AG04449 (cell line): ENCODE measurements around the gene IKZF3.

ENCODE experiments used
- CTCF ChIA-PET: fragments of 350-600 bp; formaldehyde crosslinking; extraction: SDS; loops from one replicate; lab custom pipeline; 2021; ENCODE audit warnings: antibody characterized with exemption; lab: Yijun Ruan, JAX
- POLR2A ChIA-PET: fragments of 400-600, 350-600 bp; formaldehyde crosslinking; extraction: SDS; loops from one replicate; lab custom pipeline; 2020; ENCODE audit warnings: antibody characterized with exemption, inconsistent platforms; lab: Yijun Ruan, JAX
- DNase-seq: peaks from one replicate; pipeline ENCODE4 v3.0.0-alpha.2; 2010; ENCODE audit warnings: low read depth, low spot score
- H3K4me3 ChIP-seq: 2 replicates; pipeline ENCODE4 v1.5.1; 2011; ENCODE audit warnings: low read depth, mild to moderate bottlenecking, control low read depth, low read length
- TF ChIP-seq, protein P1 (sequence below): IDR thresholded peaks from one replicate; pipeline ENCODE4 v1.5.1; 2011; ENCODE audit warnings: mild to moderate bottlenecking, moderate library complexity, low read length, control low read depth, inconsistent platforms; ENCODE audit not compliant: insufficient read depth; ENCODE audit errors: missing control alignments

Gene IKZF3

DNA sequence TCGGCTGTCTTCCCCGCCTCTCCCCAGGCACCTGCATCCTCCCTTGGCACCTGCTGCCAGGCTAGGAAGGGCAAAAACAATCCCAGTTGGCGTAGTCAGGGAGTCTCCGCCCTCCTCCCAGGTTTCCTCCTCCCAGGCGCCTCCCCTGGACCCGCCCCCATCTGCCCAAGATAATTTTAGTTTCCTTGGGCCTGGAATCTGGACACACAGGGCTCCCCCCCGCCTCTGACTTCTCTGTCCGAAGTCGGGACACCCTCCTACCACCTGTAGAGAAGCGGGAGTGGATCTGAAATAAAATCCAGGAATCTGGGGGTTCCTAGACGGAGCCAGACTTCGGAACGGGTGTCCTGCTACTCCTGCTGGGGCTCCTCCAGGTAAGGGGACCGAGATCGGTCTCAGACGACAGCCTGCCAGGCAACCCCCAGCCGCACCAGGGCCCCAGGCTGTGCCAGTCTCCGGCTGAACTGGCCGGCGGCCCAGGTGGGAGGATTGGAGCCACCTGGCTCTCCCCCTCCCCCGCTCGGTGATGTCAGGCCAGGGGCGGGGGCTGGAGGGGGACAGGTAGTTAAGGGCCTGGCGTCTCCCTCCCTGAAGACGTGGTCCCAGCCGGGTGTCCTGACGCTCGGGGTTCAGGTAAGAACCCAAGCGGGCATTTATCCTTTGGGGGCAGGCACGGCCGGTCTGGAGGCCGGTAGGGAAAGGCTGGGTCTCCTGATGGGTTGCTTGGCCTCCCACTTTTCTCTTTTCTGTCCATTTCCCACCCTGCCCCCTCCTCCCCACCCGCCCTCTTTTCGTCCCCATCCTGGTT, 126.1 kb downstream of the IKZF3 start, which contains the start of gene GRB7:
Gene GRB7 (plus strand): TSS at position 179 of the 808 bp plus-strand sequence. CDS start 4,364 bp downstream, outside the sequence.
- POLR2A ChIA-PET, result interaction anchor here (0.7 kb wide), 1 partner anchor 10 kb away, joined by 3 read pairs; no protein-coding TSS in a partner anchor
- no peak within 1 kb of the TSS for H3K4me3 ChIP-seq
- no peak for DNase-seq
- CTCF ChIA-PET, result no interaction called here
- TF ChIP-seq, protein P1, sequence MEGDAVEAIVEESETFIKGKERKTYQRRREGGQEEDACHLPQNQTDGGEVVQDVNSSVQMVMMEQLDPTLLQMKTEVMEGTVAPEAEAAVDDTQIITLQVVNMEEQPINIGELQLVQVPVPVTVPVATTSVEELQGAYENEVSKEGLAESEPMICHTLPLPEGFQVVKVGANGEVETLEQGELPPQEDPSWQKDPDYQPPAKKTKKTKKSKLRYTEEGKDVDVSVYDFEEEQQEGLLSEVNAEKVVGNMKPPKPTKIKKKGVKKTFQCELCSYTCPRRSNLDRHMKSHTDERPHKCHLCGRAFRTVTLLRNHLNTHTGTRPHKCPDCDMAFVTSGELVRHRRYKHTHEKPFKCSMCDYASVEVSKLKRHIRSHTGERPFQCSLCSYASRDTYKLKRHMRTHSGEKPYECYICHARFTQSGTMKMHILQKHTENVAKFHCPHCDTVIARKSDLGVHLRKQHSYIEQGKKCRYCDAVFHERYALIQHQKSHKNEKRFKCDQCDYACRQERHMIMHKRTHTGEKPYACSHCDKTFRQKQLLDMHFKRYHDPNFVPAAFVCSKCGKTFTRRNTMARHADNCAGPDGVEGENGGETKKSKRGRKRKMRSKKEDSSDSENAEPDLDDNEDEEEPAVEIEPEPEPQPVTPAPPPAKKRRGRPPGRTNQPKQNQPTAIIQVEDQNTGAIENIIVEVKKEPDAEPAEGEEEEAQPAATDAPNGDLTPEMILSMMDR, result no peak

DNA sequence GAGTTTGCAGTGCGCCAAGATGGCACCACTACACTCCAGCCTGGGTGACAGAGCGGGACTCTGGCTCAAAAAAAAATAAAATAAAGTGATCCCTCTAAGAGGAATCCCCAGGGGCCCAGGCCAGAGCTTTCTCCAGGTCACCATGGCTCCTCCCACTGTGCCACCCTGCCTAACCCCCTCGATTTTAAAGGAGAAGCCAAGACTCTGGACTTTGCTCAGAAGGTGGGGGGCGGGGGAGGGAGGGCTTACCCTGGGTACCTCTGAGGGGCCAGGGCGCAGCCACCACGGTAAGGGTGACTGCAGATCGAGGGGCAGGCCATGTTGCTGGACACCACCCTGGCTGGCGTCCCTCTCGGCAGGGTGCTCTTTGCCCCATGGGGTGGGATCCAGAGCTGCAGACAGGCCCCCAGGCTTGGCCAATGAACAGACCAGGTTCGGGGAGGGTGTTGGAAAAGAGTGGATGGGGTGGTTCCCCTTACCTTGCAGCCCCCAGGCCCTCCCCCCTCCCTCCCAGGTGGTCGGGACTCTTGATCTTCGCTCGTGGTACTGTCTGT, 126.8 kb downstream of the IKZF3 start:
- no peak overlapping the region for H3K4me3 ChIP-seq
- POLR2A ChIA-PET, result interaction anchor here (0.7 kb wide), 1 partner anchor 11 kb away, joined by 3 read pairs; no protein-coding TSS in a partner anchor
- DNase-seq, result no peak
- CTCF ChIA-PET, result interaction anchor here (0.9 to 1.1 kb wide), 2 partner anchors 102 to 109 kb away, joined by 4 read pairs; no protein-coding TSS in a partner anchor
- TF ChIP-seq, protein P1, result no peak

DNA sequence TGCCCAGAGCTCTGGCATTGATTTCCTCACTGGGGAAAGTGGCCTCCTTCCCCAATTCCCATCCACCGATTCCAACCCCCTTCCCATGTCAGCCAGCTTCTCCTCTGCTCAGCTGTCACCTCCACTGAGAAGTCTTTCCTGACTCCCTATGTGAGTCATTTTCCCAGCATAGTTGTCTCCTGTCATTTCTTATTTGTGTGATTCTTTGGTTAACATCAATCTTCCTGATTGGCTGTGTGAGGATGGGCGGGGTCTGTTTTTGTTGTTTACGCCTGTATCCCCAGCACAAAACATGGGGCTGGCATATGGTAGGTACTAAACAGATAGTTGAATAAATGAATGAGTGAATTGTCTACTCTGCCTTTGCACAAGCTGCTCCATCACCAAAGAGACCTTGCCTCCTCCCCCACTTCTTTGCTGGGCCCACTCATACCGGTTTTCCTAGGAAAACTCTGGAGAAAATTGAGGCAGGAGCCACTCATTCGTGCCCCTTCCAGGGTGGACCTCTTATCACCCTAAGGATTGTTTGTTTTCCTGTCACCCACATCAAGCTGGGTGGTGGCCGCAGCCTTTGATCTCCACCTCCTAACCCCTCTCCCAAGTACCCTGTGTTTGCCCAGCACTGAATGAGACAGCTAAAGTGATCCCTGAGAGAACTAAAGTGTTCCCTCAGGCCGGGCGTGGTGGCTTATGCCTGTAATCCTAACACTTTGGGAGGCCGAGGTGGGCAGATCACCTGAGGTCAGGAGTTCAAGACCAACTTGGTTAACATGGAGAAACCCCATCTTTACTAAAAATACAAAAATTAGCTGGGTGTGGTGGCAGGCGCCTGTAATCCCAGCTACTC, 127.6 kb downstream of the IKZF3 start:
- CTCF ChIA-PET, result interaction anchor here (0.9 to 1.1 kb wide), 2 partner anchors 102 to 108 kb away, joined by 4 read pairs; no protein-coding TSS in a partner anchor
- H3K4me3 ChIP-seq, result no peak overlapping the region
- no peak for DNase-seq
- TF ChIP-seq, protein P1, result no peak
- POLR2A ChIA-PET, result no interaction called here

DNA sequence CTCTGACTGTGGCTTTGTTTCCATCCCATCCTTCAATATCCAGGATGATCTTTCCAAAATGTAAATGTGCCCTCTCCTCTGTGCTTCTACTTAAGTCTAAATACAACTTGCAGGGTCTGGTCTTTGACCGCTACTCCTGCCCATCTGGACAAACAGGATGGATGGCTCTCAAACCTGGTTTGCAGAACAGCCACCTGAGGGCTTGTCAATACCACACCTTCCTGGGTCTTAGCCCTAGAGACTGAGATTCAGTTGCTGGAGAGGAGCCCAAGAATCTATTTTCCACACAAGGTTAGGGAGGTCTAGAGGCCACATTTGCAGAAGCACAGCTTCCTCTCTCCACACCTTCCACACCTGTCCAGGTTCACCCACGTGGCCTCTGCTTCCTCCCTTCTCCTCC, 128.2 kb downstream of the IKZF3 start:
- TF ChIP-seq, protein P1, result no peak
- ChIA-PET POLR2A (no interaction called here), CTCF (no interaction called here)
- no peak overlapping the region for H3K4me3 ChIP-seq
- DNase-seq, result no peak

DNA sequence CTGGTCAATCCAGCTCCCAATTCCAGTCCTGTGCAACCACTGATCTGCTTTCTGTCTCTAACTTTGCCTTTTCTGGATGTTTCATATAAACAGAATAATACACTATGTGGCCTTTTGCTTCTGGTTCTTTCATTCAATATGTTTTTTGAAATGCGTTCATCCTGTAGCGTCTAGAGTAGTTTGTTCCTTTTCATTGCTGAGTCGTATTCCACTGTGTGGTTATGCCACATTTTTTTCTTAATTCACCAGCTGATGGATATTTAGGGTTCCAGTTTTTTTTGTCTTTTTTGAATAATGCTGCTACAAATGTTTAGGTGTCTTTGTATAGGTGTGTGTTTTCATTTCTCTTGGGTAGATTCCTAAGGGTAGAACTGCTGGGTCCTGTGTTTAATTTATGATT, 131.5 kb downstream of the IKZF3 start:
- ChIA-PET POLR2A (no interaction called here), CTCF (interaction anchor here (0.9 to 7.0 kb wide), 4 partner anchors 18 to 110 kb away, joined by 3 to 51 read pairs (median 4); partner anchors contain the start of gene ERBB2)
- no peak overlapping the region for H3K4me3 ChIP-seq
- no peak for DNase-seq
- TF ChIP-seq, protein P1, result no peak
